K562 (cell line): ENCODE data around the gene UFSP2. TPM values are rescaled to one million over a fixed set of nuclear protein-coding genes. Genes with fewer than 3 reads are reported as not detected.

ENCODE experiments used
- ATAC-seq: fragments of 200-7000 bp; cut with Tn5 transposase; 3 replicates; pipeline ENCODE4 v1.9.1; 2020; ENCODE audit warnings: moderate library complexity
- BruUV-seq: library from RNA; stranded (reverse); fragments of 400-500 nt; replicated peaks from 2 replicates; lab custom pipeline; 2021; lab: Mats Ljungman, UMichigan
- CTCF ChIA-PET: fragments of 300-600 bp; formaldehyde crosslinking; extraction: SDS; loops from one replicate; lab custom pipeline; 2021; ENCODE audit warnings: low intra/inter-chr PET ratio; lab: Yijun Ruan, JAX
- POLR2A ChIA-PET: fragments of 300-600, 350-650 bp; sonication (Branson Sonifier 250); formaldehyde crosslinking; extraction: SDS; loops from one replicate; lab custom pipeline; 2021; ENCODE audit warnings: antibody characterized with exemption, inconsistent platforms; lab: Yijun Ruan, JAX
- DNase-seq, 4 experiments: peaks; one replicate each; pipeline versions ENCODE4 v3.0.0 to v3.0.0-alpha.2; 2011 to 2018; ENCODE audit warnings: low spot score in 3 of 4, mixed read lengths in 3 of 4; ENCODE audit errors: extremely low read depth in 1 of 4
- FAIRE-seq: peaks from 2 replicates; lab custom pipeline; 2011; peaks lifted over from hg19 to GRCh38; lab: Jason Lieb, UNC
- H2AFZ ChIP-seq: 2 replicates; pipeline ENCODE4 v1.6.0; 2011; ENCODE audit warnings: low read depth, low read length, control low read depth, inconsistent platforms
- H3K27ac ChIP-seq: fragments of 200-600 bp; 3 replicates; pipeline ENCODE4 v1.8.0; 2011; ENCODE audit warnings: low read depth, mild to moderate bottlenecking, control low read depth, inconsistent platforms, low read length, moderate library complexity, mixed read lengths; ENCODE audit errors: extremely low read depth
- H3K27me3 ChIP-seq, 2 experiments: fragments of 300-600 bp in 1 of 2; 2 replicates in 1 of 2; 3 replicates in 1 of 2; pipeline versions ENCODE4 v1.6.0 to v1.8.0; 2011; ENCODE audit warnings: inconsistent platforms in 2 of 2, low read length in 2 of 2, mild to moderate bottlenecking in 1 of 2, mixed read lengths in 1 of 2, moderate library complexity in 1 of 2; ENCODE audit not compliant: control insufficient read depth in 2 of 2, insufficient read depth in 2 of 2
- H3K36me3 ChIP-seq: fragments of 300-600 bp; 3 replicates; pipeline ENCODE4 v1.8.0; 2011; ENCODE audit warnings: mild to moderate bottlenecking, low read length, inconsistent platforms; ENCODE audit not compliant: control insufficient read depth, insufficient read depth
- H3K4me1 ChIP-seq, 2 experiments: fragments of 200-600 bp in 1 of 2; replicated peaks in 1 of 2; 2 replicates in 1 of 2; 3 replicates in 1 of 2; pipeline versions ENCODE4 v1.5.1 to v1.8.0; 2011; ENCODE audit warnings: inconsistent platforms in 2 of 2, low read length in 2 of 2, mild to moderate bottlenecking in 1 of 2, mixed read lengths in 1 of 2, moderate library complexity in 1 of 2; ENCODE audit not compliant: control insufficient read depth in 2 of 2, insufficient read depth in 2 of 2
- H3K4me2 ChIP-seq: 2 replicates; pipeline ENCODE4 v1.6.1; 2011; ENCODE audit warnings: low read length, control low read depth, inconsistent platforms, mixed read lengths; ENCODE audit not compliant: insufficient read depth
- H3K4me3 ChIP-seq: fragments of 200-600 bp; sonication (generic), shearing (Covaris generic); 2 replicates; pipeline ENCODE4 v1.5.1; 2016; ENCODE audit warnings: control low read depth, inconsistent platforms
- H3K79me2 ChIP-seq: fragments of 200-600 bp; 3 replicates; pipeline ENCODE4 v1.8.0; 2011; ENCODE audit warnings: low read length, inconsistent platforms; ENCODE audit not compliant: control insufficient read depth, insufficient read depth
- H3K9ac ChIP-seq, 2 experiments: 2 replicates each; pipeline versions ENCODE4 v1.6.0 to v1.6.1; 2011; ENCODE audit warnings: low read depth in 2 of 2, low read length in 2 of 2, control low read depth in 1 of 2, inconsistent platforms in 1 of 2, mild to moderate bottlenecking in 1 of 2, mixed read lengths in 1 of 2; ENCODE audit not compliant: insufficient read depth in 1 of 2
- H3K9me1 ChIP-seq: one replicate; pipeline ENCODE4 v1.6.0; 2011; ENCODE audit warnings: inconsistent platforms, mild to moderate bottlenecking, low read length, moderate library complexity; ENCODE audit not compliant: control insufficient read depth, insufficient read depth
- H3K9me3 ChIP-seq: replicated peaks from 2 replicates; pipeline ENCODE4 v1.5.1; 2011; ENCODE audit warnings: low read depth, low read length, inconsistent platforms; ENCODE audit not compliant: control insufficient read depth, insufficient read depth
- H4K20me1 ChIP-seq: replicated peaks from 2 replicates; pipeline ENCODE4 v1.6.1; 2011; ENCODE audit warnings: low read length, inconsistent platforms, mixed read lengths; ENCODE audit not compliant: control insufficient read depth, insufficient read depth
- ADNP ChIP-seq: fragments of 200-800 bp; sonication (Bioruptor generic); IDR thresholded peaks from 2 replicates; pipeline ENCODE4 v1.6.1; 2016; ENCODE audit warnings: missing genetic modification characterization, missing compliant biosample characterization
- CHD1 ChIP-seq: fragments of 200-600 bp; sonication (generic); IDR thresholded peaks from one replicate; pipeline ENCODE4 v1.6.1; 2012; ENCODE audit warnings: mild to moderate bottlenecking, moderate library complexity, low read length, inconsistent platforms
- CSDE1 ChIP-seq, 2 experiments: fragments of 450-650 bp; IDR thresholded peaks; 2 replicates each; pipeline ENCODE4 v1.6.1; 2016; ENCODE audit warnings: mild to moderate bottlenecking in 1 of 2
- DPF2 ChIP-seq: fragments of 450-650 bp; IDR thresholded peaks from 2 replicates; pipeline ENCODE4 v1.6.1; 2016
- ETV1 ChIP-seq: fragments of 450-650 bp; conservative IDR thresholded peaks from 2 replicates; pipeline ENCODE4 v1.6.1; 2016; ENCODE audit warnings: missing genetic modification characterization, control low read depth, low read depth, missing compliant biosample characterization
- FOS ChIP-seq: IDR thresholded peaks from 3 replicates; pipeline ENCODE4 v1.6.1; 2011; ENCODE audit not compliant: insufficient read length; ENCODE audit errors: extremely low read depth
- FUS ChIP-seq: fragments of 200-400 bp; formaldehyde crosslinking; optimal IDR thresholded peaks from 2 replicates; pipeline ENCODE3; 2017; ENCODE audit warnings: low read depth, low read length
- GTF2E2 ChIP-seq: fragments of 200-800 bp; sonication (Bioruptor generic); IDR thresholded peaks from 2 replicates; pipeline ENCODE4 v1.6.1; 2016; ENCODE audit warnings: missing genetic modification characterization, missing compliant biosample characterization
- HDAC3 ChIP-seq: fragments of 450-650 bp; IDR thresholded peaks from 2 replicates; pipeline ENCODE4 v1.6.1; 2018; ENCODE audit warnings: borderline replicate concordance, mild to moderate bottlenecking, moderate library complexity; ENCODE audit not compliant: partially characterized antibody
- JUND ChIP-seq, 2 experiments: IDR thresholded peaks; 2 replicates in 1 of 2; 3 replicates in 1 of 2; pipeline ENCODE4 v1.6.1; 2011; ENCODE audit warnings: borderline replicate concordance in 2 of 2, low read depth in 2 of 2, low read length in 2 of 2, improper control_type of control experiment in 1 of 2, missing biosample characterization in 1 of 2, missing genetic modification characterization in 1 of 2, missing genetic modification reagents in 1 of 2
- POLR2H ChIP-seq: IDR thresholded peaks from 2 replicates; pipeline ENCODE4 v1.6.1; 2016; ENCODE audit warnings: missing genetic modification characterization, low read depth, mild to moderate bottlenecking, control low read depth, missing compliant biosample characterization, moderate library complexity
- SPI1 ChIP-seq: IDR thresholded peaks from 2 replicates; pipeline ENCODE4 v1.6.1; 2011; ENCODE audit warnings: low read depth, low read length, control low read depth, borderline replicate concordance
- STAT5B ChIP-seq: fragments of 250-450 bp; sonication (Bioruptor Pico); IDR thresholded peaks from 2 replicates; pipeline ENCODE4 v1.8.0; 2021; ENCODE audit warnings: mild to moderate bottlenecking, inconsistent platforms
- TAF9B ChIP-seq: fragments of 450-650 bp; IDR thresholded peaks from 2 replicates; pipeline ENCODE4 v1.6.1; 2018; ENCODE audit warnings: mild to moderate bottlenecking; ENCODE audit not compliant: partially characterized antibody
- THRAP3 ChIP-seq: fragments of 450-650 bp; IDR thresholded peaks from 2 replicates; pipeline ENCODE4 v1.6.1; 2016; ENCODE audit warnings: mild to moderate bottlenecking, inconsistent platforms, borderline replicate concordance
- ZC3H11A ChIP-seq: IDR thresholded peaks from 2 replicates; pipeline ENCODE4 v1.6.1; 2012; ENCODE audit warnings: low read depth, low read length, improper control_type of control experiment
- ZNF785 ChIP-seq: fragments of 250-450 bp; sonication (Bioruptor Pico); IDR thresholded peaks from 2 replicates; pipeline ENCODE4 v1.4.0; 2020; ENCODE audit warnings: mild to moderate bottlenecking
- WGBS: fragments of 100-300 bp; shearing (Covaris generic); methylation state at CpG from one replicate; pipeline ENCODE4 v1.1.6; 2016; ENCODE audit warnings: low coverage, mixed read lengths; ENCODE audit not compliant: insufficient coverage; ENCODE audit errors: missing lambda C conversion rate; 5-methylcytosine and 5-hydroxymethylcytosine counted together
- in situ Hi-C: fragments of 300-500 bp; cut with MboI; formaldehyde crosslinking; loops from 4 replicates; pipeline ENCODE4 v1.15.0; 2018; ENCODE audit warnings: inconsistent platforms, mixed read lengths
- intact Hi-C: fragments of 100-400 bp; cut with micrococcal nuclease; formaldehyde crosslinking; loops from 2 replicates; pipeline ENCODE4 v1.14.2; 2022
- polyA plus RNA-seq, 8 experiments: library from polyadenylated mRNA; depleted of rRNA in 4 of 8; stranded (reverse) in 5 of 8; unstranded in 3 of 8; fragments of >200 nt; fragmentation: Nextera tagmentation in 2 of 8; fragmentation: Illumina TruSeq in 1 of 8; extraction: Ambion mirVana in 2 of 8; extraction: Trizol in 1 of 8; gene quantifications; 2 replicates each; pipeline versions ENCODE4 v1.2.1 to v1.2.3, GENCODE V29; 2011 to 2014; ENCODE audit warnings: inconsistent platforms in 1 of 8, missing spikeins in 1 of 8
- total RNA-seq, 7 experiments: library from RNA; depleted of rRNA in 6 of 7; stranded (reverse); fragments of >200 nt in 6 of 7; fragmentation: Illumina TruSeq in 2 of 7; extraction: Trizol in 2 of 7; gene quantifications; 2 replicates each; pipeline versions ENCODE4 v1.2.1 to v1.2.3, GENCODE V29; 2011 to 2021; ENCODE audit warnings: low replicate concordance in 1 of 7
- TF ChIP-seq, protein P1 (sequence below): fragments of 250-450 bp; sonication (Bioruptor Pico); IDR thresholded peaks from 2 replicates; pipeline ENCODE4 v1.4.0; 2020; ENCODE audit warnings: mild to moderate bottlenecking
- TF ChIP-seq, protein P2 (sequence below): fragments of 450-650 bp; formaldehyde crosslinking; IDR thresholded peaks from 2 replicates; pipeline ENCODE4 v1.4.0; 2020; ENCODE audit warnings: mild to moderate bottlenecking, moderate library complexity

The UFSP2 gene
- total and polyA plus RNA-seq, 9 of the 15 experiments (the other 6 are each of a cell fraction or from before 2014, with no cell fraction given), result 20.1 to 55.8 (median 26.6) TPM

DNA sequence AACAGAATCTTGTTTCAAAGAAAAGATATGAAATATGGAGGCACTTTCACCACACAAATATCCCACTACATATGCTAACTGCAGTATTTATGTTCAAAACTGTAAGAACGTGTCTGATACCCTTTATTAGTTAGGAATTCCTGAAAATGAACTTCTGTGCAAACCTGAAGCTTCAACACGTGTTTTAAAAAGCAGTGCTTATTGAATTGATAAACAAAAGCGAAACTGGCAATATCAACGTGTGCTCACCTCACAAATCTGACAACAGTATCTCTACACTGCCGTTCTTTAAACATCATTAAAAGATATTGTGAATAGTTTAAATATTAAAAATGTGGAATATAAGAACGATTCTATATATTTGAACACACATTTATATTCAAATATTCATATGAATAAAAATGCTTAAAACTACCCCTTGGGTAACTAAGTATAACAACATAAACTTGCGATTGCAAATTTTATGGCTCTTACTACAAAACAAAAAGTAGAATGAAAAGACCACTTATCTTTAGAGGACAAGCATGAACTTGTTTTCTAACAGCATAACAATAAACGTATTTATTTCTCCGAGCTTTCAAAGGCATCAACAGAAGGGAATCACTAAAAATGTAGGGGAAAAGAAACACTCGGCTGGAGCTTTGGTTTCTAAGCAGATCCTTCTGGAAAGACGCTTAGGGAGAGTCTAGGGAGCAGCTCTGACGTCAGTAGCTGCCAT, 30.4 kb downstream of the UFSP2 start, which contains the start of gene LRP2BP:
LRP2BP (minus strand) TSS at position 687 of the 718 bp plus-strand sequence. CDS start 17,738 bp downstream, outside the sequence.
- peak within 1 kb of the TSS; percentile 82 to 95 for H3K9ac ChIP-seq
- ChIA-PET POLR2A (interaction anchor here (0.6 to 3.4 kb wide), 7 partner anchors 10 to 239 kb away, joined by 3 to 21 read pairs (median 3); no protein-coding TSS in a partner anchor), CTCF (no interaction called here)
- H3K27ac ChIP-seq, result peak within 1 kb of the TSS; percentile 94
- intact Hi-C loops (loop anchor here (2.0 to 5.0 kb wide), 3 partner anchors 37 to 193 kb away; partner anchors contain the start of gene CFAP97), in situ Hi-C loops (loop anchor here (10.0 kb wide), 1 partner anchor 191 kb away; the partner anchor contains the start of genes CFAP97 and SNX25)
- no peaks in the 10 kb centered on the region for H4K20me1 ChIP-seq
- DNase-seq, result no peak
- peak; percentile 76 for FAIRE-seq
- H3K4me3 ChIP-seq, result peak within 1 kb of the TSS; percentile 56
- peaks cover 35% of the 10 kb centered on the region for H3K79me2 ChIP-seq
- H3K4me1 ChIP-seq, result peaks cover 2 to 20% of the 10 kb centered on the region in 2 experiments; a peak in 4 of 5 replicates
- peaks cover 25% of the 10 kb centered on the region for H3K36me3 ChIP-seq
- no peaks in the 10 kb centered on the region for H3K9me3 ChIP-seq
- no peak for ATAC-seq
- BruUV-seq, result no TSS peak
- H3K4me2 ChIP-seq, result peak within 1 kb of the TSS; percentile 84
- under 1% methylated on average over 12 of the region's 12 CpGs for WGBS
- H3K9me1 ChIP-seq, result no peaks in the 10 kb centered on the region
- H3K27me3 ChIP-seq, result no peaks in the 10 kb centered on the region
- H2AFZ ChIP-seq, result peak within 1 kb of the TSS; percentile 81
- TF ChIP-seq FOS (no peak), SPI1 (no peak), CHD1 (peak; percentile 59), TAF9B (peak; percentile 15), ZNF785 (CRISPR knock-in tag) (no peak), THRAP3 (peak; percentile 65; the same call in 1 of the 2 replicates), GTF2E2 (tag) (peak; percentile 44; the same call in 1 of the 2 replicates), FUS (no peak), ZC3H11A (peak; percentile 28; the same call in 1 of the 2 replicates), ADNP (0 out of 2 replicates have a peak, but pooled peaks have one; percentile 39), POLR2H (peak; percentile 65), DPF2 (0 out of 2 replicates have a peak, but pooled peaks have one; percentile 23), STAT5B (CRISPR knock-in tag) (no peak), ETV1 (tag) (0 out of 2 replicates have a peak, but pooled peaks have one; percentile 31), HDAC3 (peak; percentile 13), CSDE1 (IDR thresholded peaks at IDR 0.05) (peak in 1 of 2 experiments; percentile 22; a peak in 1 of 4 replicates), JUND (IDR thresholded peaks at IDR 0.05; ENCODE audit: borderline replicate concordance, low read depth, low read length) (no peak), JUND (tag; IDR thresholded peaks at IDR 0.05; ENCODE audit: borderline replicate concordance, low read depth, low read length) (peak; percentile 18; the same call in 1 of the 3 replicates)
- TF ChIP-seq, protein P1, sequence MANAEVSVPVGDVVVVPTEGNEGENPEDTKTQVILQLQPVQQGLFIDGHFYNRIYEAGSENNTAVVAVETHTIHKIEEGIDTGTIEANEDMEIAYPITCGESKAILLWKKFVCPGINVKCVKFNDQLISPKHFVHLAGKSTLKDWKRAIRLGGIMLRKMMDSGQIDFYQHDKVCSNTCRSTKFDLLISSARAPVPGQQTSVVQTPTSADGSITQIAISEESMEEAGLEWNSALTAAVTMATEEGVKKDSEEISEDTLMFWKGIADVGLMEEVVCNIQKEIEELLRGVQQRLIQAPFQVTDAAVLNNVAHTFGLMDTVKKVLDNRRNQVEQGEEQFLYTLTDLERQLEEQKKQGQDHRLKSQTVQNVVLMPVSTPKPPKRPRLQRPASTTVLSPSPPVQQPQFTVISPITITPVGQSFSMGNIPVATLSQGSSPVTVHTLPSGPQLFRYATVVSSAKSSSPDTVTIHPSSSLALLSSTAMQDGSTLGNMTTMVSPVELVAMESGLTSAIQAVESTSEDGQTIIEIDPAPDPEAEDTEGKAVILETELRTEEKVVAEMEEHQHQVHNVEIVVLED (CRISPR knock-in tag), result no peak
- TF ChIP-seq, protein P2, sequence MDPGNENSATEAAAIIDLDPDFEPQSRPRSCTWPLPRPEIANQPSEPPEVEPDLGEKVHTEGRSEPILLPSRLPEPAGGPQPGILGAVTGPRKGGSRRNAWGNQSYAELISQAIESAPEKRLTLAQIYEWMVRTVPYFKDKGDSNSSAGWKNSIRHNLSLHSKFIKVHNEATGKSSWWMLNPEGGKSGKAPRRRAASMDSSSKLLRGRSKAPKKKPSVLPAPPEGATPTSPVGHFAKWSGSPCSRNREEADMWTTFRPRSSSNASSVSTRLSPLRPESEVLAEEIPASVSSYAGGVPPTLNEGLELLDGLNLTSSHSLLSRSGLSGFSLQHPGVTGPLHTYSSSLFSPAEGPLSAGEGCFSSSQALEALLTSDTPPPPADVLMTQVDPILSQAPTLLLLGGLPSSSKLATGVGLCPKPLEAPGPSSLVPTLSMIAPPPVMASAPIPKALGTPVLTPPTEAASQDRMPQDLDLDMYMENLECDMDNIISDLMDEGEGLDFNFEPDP, result no peak
